Medulla oblongata (tissue), 1 donor: ENCODE results near the gene GMFB.

Source experiments
- DNase-seq: peaks from one replicate; pipeline ENCODE4 v3.0.0-alpha.2; 2015; ENCODE audit errors: extremely low spot score

The GMFB gene

GRCh38 chr14:54425537-54426274, 63.1 kb downstream of the GMFB start:
- DNase-seq: no peak

DNA sequence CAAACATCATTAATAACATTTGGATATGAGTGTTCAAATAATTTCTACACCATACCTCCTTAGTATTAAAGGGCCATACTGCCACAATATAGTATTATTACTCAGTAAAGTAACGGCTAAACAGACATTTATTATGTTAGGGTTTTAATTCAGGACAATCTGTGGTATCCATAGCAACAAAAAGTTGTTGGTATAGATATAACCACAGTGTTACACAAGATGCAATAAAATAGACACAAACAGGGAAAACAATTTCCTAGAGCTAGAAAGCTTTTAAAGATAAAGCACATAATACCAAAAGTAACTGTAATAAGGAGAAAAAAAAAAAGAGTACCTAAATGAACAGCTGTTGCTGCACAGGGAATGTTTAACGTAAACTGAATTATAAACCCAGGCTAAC, 63.7 kb downstream of the GMFB start:
- DNase-seq: no peak
